HG02938 (cell line): Measurements from ENCODE around the gene CRELD2.

ENCODE experiments used
- ATAC-seq: cut with Tn5 transposase; IDR thresholded peaks from one replicate; pipeline ENCODE4 v1.9.1; 2021; ENCODE audit warnings: mild to moderate bottlenecking, moderate library complexity; ENCODE audit not compliant: unreplicated experiment

The CRELD2 gene

DNA sequence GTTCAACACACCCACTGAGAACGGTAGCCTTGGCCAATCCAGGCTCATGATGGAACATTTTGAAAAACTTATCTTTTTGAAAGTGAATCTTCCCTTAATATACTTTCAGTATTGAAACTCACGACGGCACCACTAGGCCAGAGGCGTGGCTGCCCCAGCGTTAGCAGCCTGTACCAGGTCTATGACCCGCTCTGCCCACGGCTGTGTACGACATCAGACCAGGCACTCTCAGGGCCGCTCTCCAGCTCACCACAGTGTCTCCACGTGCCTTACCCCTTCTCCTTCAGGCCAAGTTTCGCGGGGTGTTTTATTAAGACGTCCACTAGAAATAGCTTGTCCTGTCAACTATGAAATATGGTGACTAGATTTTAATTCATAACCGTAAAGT is 31.4 kb upstream of the CRELD2 start:
- ATAC-seq, result no peak

DNA sequence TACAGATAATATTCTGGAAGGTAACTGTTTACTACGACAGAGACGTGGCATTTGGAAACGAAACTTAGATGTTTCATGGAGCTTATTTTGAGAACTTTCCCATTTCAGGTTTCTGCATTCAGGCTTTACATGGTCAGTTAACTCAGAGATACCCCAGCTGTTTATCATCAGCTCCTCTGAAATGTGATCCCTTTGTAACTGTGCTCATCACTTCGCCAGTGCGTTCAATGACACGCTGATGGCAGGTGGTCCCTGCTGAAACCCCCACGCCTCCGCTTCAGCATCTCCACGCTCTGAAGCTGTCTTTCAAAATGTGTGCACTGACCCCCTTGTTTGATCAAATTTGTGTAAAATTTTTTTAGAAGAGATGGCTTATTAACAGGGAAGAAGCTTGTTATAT is 30.7 kb upstream of the CRELD2 start:
- ATAC-seq, result no peak

DNA sequence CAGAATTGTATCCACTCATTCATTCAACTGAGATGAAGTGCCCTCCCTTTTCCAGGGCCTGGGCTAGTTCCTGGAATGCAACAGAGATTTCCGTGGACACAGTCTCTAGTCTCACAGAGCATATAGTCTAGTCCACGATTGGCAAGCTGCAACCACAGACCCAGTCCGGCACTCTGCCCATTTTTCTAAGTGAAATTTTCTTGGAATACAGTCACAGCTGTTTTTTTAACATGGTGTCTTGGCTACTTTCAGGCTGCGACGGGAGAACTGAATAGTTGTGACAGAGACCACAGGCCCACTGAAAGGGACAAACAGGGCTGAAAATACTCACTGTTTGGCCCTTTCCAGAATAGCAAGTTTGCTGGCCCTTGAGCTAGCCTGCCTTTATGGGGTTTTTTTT is 29.4 kb upstream of the CRELD2 start:
- no peak for ATAC-seq

DNA sequence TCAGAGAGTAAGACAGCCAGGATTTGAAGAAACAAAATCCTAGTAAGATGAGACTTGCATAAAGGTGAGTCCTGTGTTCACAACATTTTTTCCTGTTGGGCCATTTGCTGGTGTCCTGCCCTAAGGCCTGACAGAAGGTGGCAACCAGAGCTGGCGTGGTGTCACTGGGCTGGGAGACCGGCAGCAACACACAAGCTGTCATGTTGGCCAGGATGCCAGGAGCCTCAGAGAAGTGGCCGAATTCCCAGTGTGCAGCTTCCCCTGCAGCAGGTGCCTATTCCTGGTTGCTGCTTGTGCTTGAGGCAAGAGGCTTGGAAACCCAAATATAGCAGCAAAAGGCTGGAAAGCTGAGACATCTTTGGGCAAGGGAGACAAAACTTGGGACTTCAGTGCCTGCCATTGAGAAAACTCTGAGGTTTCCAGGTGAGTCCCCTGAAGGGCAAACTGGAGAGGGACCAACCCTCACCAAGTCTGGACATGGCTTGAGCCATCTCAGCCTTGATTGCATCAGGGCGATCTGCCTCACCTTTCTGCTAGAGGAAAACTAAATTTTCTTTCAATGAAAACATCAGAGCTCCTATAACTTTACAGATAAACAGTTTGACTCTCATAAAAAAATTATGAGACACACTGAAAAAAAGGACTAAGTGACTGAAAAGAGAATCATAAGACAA is 26.1 kb upstream of the CRELD2 start:
- ATAC-seq, result no peak

DNA sequence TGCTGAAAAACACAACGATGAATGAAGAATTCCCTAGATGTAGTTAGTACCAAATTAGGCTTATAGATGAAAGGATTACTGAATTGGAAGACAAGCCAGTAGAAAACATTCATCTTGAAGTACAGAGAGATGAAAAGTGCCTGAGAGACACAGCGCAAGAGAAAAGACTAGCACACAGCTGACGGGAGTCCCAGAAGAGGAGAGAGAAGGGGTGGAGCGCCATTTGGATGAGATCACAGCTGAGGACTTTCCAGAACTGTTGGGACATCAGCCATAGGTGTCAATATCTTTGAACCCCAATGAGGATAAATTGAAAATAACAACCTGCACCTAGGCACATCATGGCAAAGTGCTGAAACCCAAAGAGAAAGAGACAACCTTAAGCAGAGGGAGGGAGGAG is 25.4 kb upstream of the CRELD2 start:
- no peak for ATAC-seq

DNA sequence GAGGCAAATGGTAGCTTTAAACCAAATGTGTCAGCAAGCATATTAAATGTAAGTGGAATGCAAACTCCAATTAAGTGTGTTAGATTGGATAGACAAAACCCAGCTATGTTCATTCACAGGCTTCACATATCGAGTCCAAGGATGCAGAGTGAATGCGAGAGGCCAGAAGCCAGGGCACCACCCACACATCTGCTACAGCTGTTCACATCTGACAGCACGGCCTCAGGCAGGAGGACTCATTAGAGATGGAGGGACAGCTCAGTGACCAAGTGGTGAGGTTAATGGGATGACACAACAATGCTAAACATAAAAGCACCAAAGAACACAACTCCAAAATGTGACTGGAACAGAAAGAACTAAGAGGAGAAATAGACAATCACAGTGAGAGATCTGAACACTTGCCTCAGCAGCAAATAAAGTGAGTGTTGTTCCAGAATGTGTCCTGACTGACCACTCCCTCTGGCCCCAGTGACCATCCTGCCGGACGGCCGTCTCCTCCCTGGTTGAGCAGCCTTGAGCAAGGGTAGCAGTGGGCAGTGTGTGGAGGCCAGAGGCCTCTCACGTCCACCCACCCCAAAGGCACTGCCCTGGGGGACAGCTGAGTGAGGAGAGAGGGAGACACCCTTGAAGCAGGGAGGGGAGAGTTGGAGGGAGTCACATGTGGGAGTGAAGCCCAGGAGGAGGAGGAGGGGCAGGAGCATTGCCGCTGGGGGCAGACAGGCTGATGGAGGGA is 23.9 kb upstream of the CRELD2 start:
- ATAC-seq, result no peak

DNA sequence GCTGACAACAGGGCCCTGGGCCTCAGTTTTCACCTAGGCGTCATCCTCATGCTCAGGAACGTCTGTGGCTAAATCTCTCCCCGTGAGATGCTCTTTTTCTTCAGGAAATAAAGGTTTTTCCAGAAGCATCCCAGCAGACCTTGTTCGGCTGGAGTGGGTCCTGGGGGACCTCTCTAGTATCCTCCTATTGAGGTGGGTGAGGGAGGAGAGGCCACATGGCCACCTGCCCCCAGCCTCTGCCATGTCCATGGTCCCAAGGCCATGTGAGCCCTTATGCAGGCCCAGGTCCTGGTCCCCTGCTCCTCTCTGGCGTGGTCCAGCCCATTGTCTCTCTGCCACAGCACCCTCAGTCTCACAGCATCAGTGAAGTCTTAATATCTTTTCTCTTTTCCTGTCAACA is 22.2 kb upstream of the CRELD2 start:
- no peak for ATAC-seq

DNA sequence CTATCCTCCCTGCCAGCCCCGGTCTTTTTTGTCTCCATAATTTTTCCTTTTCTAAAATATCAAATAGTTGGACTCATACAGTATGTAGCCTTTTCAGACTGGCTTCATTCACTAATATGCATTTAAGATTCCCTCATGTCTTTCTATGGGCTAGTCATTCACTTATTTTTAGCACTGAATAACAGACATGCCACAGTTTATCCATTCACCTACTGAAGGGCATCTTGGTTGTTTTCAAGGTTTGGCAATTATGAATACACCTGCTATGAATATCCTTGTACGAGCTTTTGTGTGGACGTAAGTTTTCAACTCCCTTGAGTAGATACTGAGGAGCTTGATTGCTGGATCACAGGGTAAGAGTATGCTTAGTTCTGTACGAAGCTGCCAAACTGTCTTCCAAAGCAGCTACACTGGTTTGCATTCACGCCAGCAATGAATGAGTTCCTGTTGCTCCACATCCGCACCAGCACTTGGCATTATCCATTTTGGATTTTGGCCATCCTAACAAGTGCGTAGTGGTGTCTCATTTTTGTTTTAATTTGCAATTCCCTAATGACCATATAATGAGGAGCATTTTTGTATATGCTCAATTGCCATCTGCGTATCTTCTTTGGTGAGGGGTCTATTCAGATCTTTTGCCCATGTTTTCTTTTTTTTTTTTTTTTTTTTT is 21.3 kb upstream of the CRELD2 start:
- no peak for ATAC-seq

DNA sequence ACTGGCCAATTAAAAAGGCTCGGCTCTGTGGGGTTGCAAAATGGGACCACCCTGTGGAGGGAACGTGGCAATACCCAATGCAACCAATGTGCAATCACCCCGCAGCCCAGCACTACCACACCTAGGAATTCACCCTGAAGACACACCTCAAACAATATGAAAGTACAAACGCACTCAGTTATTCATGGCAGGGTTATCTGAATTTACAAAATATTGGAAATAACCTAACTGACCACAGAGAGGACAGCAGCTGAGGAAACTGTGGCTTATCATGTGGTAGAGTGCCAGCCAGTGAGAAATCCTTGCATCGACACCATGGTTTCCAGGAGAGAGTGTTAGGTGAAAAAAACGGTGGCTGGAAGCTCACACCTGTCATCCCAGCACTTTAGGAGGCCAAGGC is 18.9 kb upstream of the CRELD2 start:
- ATAC-seq, result no peak

DNA sequence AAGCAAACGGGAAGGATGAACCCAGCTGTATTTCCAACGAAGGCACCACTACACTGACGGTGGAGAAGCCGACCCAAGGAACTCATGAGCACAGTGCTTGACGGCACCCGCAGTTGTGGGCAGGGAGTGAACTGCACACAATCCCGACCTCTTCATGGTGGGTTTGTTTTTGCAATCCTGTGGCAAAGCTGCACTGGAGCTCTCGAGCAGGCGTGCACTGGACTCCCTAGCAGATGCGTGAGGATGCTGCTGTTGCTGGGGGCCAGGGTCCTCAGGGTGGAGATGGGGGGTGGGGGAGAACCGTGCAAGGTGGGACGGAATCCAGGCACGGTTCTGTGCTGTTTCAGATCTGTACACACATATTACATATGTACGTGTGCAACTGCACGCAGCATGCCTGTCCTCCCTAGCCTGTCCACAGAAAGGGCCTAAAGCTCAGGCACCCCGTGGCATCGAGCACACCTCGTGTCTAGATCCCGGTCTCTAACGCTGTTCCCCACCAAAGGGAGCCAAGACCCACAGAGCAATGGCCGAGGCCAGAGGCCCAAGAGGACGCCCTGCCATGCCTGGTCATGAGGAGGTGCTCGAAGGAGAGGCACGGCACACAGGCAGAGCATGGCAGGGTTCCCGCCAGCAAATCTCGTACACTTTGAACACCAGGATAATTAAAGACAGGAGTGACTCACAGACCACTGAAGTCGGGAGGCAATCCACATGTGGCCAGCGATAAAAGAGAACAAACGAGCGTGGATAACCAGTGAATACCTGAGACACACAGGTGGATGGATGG is 17.8 kb upstream of the CRELD2 start:
- ATAC-seq, result no peak

DNA sequence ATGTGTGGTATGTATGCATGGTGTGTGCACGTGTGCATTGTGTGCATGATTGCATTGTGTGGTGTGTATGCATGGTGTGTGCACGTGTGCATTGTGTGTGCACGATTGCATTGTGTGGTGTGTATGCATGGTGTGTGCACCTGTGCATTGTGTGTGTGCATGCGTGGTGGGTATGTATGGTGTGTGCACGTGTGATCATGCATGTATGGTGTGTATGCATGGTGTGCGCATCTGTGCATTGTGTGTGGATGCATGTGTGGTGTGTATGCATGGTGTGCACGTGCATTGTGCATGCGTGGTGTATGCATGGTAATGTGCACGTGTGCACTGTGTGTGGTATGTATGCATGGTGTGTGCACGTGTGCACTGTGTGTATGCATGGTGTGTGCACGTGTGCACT is 17.0 kb upstream of the CRELD2 start:
- no peak for ATAC-seq

DNA sequence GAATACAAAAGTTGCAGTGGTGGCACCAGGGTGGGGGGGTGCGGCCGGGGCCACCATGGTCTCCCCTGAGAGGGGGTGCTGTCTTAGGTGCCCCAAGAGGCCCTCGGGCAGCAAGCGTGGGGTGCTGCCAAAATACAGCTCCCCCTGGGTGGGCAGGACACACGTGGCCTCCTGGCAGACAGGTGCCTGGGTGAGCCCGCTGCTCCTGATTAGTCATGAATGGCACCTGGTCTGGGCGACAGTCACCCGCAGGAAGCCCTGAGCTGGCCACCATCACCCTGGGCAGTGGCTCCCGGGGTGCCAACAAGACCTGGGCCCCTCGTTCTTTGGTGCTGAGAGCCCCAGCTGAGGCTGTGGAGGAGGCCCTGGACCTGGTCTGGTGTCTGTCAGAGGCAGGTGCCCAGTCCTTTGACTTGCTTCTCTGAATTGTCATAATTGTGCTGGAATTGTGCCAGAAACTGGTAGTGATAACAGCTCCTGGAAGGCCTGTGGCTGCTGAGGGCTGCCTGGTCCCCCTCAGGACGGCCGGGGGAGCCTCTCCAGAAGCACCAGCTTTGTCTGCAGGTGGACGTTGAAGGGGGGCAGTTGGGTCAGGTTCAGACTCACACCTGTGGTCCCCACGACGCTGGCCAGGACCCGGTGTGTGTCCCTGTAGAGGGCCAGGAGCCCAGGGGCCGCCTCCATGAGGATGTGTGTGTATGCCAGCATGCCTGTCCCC is 15.0 kb upstream of the CRELD2 start:
- no peak for ATAC-seq

DNA sequence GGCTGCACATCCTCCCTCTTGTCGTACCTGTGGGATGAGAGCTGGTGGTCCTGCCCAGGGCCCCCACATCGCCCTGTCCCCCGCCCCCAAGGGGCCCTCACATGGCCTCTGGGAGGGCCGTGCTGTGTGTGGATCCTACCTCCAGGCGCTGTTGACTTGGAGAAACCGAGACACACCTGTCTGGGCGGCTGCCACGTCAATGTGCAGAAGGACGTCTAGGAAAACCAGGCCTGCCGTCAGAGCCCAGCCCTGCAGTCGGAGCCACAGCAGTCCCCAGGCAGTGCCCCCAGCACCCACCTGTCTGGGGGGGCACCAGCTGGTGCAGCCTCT is 14.4 kb upstream of the CRELD2 start:
- ATAC-seq, result no peak

DNA sequence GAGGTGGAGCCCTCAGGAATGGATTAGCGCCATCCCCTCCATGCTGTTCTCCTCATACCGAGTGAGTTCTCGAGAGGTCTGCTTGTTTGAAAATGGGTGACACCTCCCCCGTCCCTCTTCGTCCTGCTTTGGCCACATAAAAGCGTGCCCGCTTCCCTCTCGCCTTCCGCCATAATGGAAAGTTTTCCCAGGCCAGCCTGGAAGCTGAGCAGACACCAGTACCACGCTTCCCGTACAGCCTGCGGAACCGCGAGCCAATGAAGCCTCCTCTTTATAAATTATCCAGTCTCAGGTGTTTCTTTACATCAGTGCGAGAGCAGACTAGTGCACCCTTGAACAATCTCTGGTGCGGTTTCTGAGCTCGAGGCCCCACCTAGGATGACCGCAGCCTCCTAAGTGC is 13.0 kb upstream of the CRELD2 start:
- ATAC-seq, result no peak

DNA sequence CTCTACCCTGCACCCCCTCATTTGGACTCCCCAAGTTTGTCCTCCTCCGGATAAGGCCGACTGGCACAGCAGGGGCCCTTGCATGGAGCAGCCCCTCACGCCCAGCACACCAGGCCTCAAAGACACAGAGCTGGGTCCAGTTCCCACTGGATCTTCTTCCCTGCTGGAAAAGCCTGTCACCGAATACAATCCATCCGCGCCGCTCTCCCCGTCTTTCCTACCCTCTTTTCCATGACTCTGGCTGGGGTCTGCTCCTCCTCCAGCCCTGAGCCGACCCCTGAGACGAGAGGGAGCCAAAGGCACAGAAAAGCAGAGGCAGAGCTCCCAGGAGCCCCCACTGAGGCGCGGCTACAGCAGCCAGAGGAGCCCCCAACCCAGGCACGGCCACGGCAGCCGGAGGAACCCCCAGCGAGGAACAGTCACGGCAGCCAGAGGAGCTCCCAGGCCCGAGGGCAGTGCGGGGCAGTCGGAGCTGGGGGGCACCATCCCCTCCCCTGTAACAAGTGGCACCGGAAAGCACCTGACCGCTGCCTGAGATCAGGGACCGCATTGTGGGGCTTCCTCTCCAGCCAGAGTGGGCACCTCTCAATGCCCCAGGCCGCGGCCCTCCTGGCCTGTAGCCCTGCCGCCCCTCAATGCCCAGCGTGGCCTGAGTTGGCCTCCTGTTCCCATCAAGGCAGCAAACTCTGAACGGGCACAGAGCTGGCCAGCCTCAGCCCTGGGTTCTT is 12.2 kb upstream of the CRELD2 start:
- ATAC-seq, result no peak

DNA sequence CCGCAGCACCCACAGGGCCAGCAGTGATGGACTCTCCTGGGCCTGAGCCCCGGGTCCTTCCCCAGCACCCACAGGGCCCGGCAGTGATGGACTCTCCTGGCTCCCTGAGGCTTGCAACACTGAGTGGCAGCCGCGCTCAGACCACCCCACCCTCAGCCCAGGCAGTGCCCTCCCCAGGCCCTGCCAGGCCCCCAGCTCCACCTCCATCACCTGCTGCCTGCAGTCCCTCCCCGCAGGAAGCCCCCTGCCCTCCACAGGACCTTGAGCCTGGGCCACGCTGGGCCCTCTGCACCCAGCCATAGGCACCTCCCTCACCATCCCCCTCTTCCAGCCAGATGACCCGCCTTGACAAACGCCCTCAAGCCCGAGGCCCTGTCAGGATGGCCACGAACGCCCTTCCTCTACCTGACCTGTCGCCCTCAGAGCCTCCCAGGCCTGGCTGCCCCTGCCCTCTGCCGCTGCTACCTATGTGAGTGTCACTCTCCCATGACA is 11.6 kb upstream of the CRELD2 start:
- ATAC-seq, result no peak

DNA sequence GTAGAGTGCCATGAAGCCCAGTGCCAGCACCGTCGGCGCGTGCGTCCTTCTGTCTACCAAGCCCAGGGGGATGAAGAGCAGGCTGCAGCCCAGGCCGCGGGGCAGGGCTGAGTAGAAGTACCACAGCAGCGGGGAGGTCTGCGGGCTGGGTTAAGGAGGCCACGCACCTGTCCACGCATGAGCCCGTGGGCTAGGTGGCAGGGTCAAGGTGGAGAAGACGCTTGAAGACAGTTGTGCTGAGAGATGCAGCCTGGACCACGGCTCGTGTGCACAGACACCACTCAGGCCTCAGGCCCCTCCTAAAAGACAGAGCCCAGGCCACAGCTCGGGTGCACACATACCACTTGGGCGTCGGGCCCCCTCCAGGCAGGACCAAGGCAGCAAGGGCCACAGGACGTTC is 10.6 kb upstream of the CRELD2 start:
- ATAC-seq, result no peak

DNA sequence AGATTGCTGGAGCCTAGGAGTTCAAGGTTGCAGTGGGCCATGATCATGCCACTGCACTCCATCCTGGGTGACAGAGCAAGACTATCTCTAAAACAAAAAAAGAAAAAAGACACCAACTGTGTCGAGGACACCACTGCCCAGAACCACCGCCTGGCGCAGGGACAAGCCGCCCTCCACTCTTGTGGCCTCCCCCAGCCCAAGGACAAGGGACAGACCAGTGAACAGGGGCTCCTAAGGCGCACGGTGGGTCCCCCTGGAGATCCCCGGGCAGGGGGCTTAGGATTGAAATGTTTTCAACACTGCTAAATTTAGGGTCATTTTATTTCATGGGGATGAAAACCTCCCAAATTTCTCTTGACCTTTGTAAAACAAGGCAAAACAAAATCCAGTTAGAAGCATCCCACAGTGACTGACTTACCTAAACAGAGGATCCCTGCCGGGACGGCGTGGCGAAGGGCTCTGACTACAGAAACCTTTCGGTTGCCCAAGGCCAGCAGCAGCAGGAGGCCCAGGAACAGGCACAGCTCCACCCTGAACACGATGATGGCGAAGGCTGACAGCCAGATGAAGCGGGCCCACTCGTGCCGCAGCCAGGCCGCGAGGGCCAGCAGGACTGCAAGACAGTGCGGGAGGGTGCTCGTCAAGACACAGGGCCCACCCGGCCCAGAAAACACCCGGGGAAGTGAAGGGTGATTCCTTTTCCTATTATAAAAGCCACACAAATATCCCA is 8.8 kb upstream of the CRELD2 start:
- ATAC-seq, result no peak
